IPS DF 19.7 (cell line): ENCODE results near the gene FRMD4A.

Source experiments
- DNase-seq: peaks from one replicate; pipeline ENCODE4 v3.0.0-alpha.2; 2013; ENCODE audit warnings: low read depth, low spot score

The FRMD4A gene

GRCh38 chr10:13654118-13654830 lies 676.5 kb downstream of the FRMD4A start:
- DNase-seq: no peak

DNA sequence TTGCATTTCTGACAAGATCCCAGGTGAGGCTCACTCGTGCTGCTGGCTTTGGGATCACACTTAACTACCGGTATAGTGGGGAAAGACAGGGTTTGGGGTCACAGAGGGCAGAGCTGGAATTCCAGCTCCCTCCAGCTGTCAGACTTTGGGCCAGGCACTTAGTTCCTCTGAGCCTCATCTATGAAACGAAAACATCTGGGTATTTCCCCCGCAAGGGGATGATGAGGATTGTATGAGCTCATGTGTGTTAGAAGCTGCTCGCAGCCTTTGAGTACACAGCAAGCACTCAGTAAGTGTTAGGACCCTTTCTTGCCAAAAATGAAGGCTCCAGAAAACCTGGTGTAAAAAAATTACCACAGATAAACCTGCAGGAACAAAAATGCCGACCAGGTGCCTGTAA lies 677.9 kb downstream of the FRMD4A start:
- DNase-seq: no peak

DNA sequence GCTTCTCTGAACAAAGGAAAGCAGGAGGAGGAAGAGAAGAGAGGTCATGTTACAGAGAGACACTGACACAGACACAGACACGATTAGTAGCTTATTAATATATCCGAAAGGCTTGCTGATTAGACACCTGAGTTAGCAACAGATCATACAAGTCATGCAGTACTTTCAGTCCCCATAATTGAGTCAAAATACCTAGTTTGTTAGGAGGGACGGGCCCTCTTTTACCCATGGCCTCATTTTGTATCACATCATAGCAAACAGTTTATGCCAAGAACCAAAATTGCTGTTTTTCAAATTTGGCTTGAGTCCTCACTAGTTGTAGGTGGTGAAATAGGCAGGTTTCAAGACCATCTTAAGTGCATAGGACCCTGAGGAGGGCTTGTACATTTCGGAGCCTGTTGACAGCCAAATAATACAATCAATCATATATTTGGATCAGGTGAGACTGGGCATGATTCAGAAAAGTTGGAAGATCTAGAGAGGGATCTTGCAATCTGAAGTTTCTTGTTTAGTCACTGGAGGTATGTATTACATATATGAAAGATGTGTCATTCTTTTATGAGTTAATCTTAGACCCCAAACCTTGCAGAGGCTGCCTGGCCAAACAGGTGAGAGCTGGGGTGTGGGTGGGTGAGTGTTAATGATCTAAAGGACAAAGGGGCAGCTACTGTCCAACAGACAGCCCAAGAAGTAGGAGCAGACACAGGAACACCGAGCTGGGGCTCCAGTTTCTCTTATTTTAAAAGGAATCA lies 678.6 kb downstream of the FRMD4A start:
- DNase-seq: no peak

DNA sequence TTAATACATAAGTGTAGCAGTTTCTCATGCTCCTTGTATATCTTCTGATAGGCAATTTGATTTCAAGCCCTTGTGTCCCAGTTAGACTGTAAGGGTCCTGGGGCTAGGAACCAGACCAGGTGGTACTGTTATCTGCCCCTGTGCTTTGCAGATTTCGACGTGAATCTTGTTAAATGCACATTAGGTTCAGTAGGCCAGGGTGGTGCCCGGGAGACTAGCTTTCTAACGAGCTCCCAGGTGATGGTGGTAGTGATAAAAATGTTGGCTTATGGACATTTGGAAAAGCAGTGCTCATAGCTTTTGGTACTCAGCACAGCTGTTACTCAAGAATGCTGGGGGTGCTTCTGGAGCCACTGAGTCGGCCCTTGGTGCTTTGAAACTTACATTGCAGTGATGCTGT lies 679.8 kb downstream of the FRMD4A start:
- DNase-seq: no peak

- no peak for DNase-seq
These were observed 680.7 kb downstream of the FRMD4A start for GRCh38 chr10:13649844-13650520.

GRCh38 chr10:13648425-13648824 lies 682.3 kb downstream of the FRMD4A start:
- DNase-seq: no peak

GRCh38 chr10:13644866-13645265 lies 685.9 kb downstream of the FRMD4A start:
- DNase-seq: no peak

GRCh38 chr10:13643016-13643415 lies 687.7 kb downstream of the FRMD4A start:
- no peak for DNase-seq

DNA sequence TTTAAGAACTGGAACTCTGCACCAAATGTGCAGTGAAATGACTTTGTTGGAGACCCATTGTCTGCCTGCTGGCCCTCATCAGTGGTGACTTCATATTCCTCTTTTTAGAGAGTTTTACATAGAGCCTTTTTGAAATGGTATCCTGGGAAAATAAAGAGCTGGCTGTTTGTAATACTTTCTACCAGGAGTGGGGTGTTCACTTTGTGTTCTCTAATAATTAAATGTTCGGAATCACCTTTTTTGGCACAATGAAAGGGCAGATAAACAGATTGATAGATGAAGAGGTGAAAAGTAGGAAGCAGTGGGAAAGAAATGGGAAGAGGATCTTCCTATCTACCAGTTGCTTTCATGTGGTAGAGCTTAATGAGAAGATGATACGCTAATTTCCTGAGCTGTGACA lies 688.4 kb downstream of the FRMD4A start:
- DNase-seq: no peak

DNA sequence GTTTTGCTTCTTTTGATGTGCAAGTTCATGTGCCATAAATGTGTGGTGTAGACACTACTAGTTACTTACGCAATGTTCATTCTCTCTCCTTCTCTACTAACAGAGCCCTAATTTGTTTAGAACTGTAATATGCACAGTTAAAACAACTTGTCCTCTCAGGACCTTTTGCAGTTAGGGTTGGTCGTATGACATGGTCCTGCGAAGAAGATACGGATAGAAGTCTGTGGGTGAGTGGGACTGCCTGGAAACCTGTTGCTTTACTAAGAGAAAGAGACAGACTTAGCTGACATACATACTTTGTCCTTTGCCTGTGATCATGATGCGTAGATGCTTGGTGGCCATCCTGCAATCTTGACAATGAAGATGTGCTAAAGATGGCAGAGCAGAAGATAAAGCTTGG lies 692.8 kb downstream of the FRMD4A start:
- no peak for DNase-seq

DNA sequence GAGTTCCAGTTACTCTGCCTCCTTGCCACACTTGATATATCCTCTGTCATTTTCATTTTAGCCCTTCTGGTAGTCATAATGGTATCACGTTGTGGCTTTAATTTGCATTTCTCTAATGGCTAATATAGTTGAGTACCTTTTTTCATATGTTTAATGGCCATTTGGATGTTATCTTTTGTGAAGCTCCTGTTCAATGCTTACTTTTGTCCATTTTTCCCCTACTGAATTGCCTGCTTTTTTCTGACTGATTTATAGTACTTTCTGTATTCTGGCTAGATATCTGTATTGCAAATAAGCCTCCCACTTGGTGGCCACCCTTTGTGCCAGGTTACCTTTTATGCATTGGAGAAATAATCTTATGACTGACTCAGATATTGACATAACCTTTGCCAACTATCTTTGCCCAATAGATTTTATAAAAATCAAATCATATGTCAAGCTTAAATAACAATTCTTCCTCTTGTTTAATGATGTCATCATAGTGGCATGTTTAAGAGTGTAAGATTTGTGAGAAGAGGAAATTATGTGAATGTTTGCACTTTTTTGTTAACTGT lies 693.3 kb downstream of the FRMD4A start:
- no peak for DNase-seq

- no peak for DNase-seq
These were observed 693.9 kb downstream of the FRMD4A start for GRCh38 chr10:13636776-13637175.

GRCh38 chr10:13634207-13634606 lies 696.5 kb downstream of the FRMD4A start:
- no peak for DNase-seq

DNA sequence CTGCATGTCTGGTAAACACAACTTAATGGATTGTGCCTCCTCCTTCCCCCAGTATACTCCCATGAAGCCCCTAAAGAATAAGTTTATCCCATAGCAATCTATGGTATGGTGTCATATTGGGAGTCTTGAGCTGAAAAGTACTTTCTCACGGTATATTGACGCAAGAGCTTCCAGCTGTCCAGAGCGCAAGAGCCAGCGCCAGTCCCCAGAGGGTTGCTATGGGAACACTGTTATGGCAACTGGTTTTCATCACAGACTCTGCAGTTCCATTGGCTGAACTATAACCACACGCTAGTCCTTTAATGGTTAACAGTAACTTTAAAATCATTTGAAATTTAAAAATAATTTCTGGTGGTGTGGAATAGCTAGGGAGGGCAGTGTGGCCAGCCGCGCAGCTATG lies 697.0 kb downstream of the FRMD4A start:
- DNase-seq: no peak

GRCh38 chr10:13632884-13633440 lies 697.8 kb downstream of the FRMD4A start:
- DNase-seq: no peak

- DNase-seq: no peak
These were observed 698.3 kb downstream of the FRMD4A start for GRCh38 chr10:13632440-13632839.

GRCh38 chr10:13631594-13631993 lies 699.1 kb downstream of the FRMD4A start:
- no peak for DNase-seq

- no peak for DNase-seq
These were observed 700.5 kb downstream of the FRMD4A start for GRCh38 chr10:13630231-13630630.

DNA sequence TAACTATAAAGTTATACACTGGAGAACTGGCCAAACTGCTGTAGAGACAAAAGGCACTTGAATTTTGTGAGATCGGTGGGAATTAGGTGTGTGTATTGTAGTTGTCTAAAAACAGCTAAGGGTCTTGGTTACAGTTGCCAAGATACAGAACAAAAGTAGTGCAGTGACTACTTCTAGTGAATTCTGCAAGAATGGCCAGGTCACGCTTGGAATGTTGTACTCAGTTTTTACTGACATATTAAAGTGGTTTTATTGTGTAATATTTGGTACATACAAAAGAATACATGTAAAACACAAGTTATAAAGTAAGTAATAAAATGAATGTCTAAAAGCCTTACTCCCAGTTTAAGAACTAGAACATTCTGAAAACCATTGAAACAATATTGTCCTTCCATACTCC lies 701.6 kb downstream of the FRMD4A start:
- no peak for DNase-seq

- no peak for DNase-seq
These were observed 702.1 kb downstream of the FRMD4A start for GRCh38 chr10:13628661-13629060.

DNA sequence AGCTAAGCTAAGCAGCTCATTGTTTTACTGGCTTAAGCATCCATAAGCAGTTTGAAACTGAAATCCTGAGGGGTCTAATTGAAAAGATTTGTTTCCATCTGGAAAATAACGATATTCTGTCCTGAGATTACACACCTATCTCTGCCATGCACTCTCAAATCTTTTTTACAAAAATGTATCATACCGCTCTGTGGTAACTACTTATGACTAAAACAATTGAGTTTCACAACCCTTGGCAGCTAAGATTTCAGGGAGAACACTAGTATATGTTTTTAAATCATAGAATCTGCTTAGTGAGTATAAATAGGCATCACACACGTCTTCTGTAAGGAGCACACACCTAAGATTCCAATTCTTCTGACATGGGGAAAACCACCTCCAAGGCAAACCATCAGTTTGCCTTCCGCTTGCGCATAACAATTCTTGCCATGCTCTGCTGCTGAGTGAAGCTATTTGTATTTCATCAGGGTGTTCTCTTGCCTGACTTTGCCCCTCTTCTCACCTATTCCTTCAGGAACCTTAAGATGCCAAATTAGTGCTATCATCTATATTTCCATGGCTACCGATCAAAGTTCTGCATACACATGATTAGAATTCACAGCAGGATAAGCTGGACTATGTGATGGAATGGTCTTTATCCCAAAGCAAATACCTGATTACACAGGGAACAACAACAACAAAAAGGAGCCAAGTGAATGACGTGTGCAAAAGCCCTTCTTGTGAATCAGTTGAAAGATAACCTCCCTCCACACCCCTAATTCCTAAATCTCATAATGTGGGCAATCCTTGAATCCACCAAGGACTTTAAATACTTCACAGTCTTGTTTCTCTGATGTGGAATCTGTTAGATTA lies 703.0 kb downstream of the FRMD4A start:
- DNase-seq: no peak
